ENCODE data around the gene XYLT1.

Gene XYLT1

DNA sequence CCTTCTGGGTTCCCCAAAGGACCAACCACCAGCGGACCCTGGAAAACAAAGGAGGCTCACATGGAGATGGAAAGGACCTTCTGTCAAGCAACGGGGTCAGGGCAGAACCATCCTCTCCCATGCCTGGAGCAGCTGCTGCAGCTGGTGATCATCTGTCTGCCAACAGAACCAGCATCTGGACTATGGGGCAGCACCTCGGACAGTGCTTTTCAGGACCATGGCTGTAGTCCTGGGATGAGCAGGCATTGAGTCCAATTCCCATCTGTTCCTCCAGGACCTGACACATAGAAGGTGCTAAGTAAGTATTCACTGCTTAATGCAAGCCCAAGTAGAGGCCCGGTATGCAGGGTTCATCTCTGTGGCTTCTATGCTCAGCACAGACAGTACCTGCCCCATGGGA is 304.7 kb downstream of the XYLT1 start:
- no peak for DNase-seq

GRCh38 chr16:17162560-17162959 is 308.2 kb downstream of the XYLT1 start:
- DNase-seq, result no peak

GRCh38 chr16:17160920-17161431 is 309.8 kb downstream of the XYLT1 start:
- DNase-seq, result no peak

- no peak for DNase-seq
Observed at GRCh38 chr16:17160285-17160853, 310.4 kb downstream of the XYLT1 start.

GRCh38 chr16:17159617-17160016 is 311.1 kb downstream of the XYLT1 start:
- no peak for DNase-seq

- DNase-seq, result no peak
Observed at GRCh38 chr16:17155936-17156335, 314.8 kb downstream of the XYLT1 start.

DNA sequence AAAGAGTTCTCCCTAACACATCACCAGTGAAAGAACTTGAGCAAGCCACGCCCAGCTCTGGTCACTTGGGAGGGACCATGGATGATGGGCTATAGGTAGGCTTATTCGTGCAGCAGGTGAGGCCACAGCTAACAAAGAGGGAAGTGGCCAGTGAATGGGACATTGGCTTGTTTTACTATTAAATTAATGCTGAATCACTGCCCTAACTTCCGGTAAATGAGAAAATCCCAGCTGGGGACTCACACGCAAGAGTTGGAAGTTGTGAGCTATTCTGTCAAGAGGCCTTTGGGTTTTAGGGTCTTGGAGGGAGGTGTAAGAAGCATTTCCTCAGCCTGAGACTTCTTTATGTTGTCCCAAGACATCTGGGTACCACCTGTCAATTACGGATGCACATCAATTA is 315.3 kb downstream of the XYLT1 start:
- no peak for DNase-seq

GRCh38 chr16:17154981-17155380 is 315.8 kb downstream of the XYLT1 start:
- no peak for DNase-seq

GRCh38 chr16:17152311-17152710 is 318.4 kb downstream of the XYLT1 start:
- DNase-seq, result no peak

DNA sequence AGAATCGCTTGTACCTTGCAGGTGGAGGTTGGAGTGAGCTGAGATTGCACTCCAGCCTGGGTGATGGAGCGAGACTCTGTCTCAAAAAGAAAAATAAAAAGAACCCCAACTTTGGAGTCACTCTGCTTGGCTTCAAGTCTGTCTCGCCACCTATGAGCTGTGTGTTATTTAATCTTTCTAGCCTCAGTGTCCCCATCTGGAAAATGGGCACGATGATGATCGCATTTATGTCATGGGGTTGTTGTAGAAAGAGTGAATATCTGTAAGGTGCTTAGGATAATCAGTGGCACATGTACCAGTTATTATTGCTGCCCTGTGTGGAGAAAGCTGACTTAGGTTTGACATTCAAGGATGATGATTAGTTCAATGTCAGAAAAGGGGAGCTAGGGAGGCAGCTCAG is 319.4 kb downstream of the XYLT1 start:
- DNase-seq, result no peak

DNA sequence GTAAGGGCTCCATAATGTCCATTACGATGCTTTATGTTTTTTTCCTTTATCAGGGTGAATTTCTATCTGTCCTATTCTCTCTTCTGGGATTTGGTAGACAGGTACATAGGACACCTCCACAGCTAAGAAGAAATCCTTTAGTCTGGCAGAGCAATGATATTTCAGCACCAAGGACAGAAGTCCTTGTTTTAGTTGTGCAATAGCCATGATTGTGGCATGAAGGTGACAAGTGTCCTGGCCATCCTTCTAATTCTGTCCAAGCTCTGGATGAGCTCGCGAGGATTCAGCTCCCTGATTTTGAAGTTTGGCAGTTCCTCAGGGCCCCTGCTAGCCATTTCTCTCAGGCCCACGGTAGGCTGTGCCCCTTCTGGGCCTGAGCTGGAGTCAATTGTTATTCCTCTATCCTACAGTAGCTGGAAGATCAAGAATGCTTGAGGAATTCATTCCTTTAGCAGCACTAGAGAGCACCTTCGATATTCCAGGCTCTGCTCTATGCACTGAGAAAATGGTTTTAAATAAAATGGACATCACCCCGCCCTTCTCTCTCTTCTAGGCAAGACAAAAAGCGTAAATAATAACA is 320.8 kb downstream of the XYLT1 start:
- no peak for DNase-seq

DNA sequence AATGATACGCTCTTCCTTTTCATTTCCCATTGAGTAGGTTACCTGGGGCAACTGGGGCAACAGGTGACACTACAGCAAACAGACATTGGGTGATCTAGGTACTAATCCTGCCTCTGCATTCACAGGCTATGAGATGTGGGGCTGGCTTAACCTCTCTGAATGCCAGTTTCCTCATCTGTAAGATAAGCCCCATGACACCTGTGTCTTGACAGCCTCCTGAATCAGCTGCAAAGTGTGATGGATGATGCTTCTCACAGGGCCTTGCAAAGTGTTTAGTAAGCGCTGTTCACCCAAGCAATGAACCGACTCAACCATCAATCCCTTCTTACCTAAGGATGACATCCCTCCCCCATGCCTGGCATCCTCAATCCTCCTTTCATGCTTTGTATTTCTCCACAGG is 322.8 kb downstream of the XYLT1 start:
- DNase-seq, result no peak

- DNase-seq, result no peak
Observed at GRCh38 chr16:17145029-17145428, 325.7 kb downstream of the XYLT1 start.

DNA sequence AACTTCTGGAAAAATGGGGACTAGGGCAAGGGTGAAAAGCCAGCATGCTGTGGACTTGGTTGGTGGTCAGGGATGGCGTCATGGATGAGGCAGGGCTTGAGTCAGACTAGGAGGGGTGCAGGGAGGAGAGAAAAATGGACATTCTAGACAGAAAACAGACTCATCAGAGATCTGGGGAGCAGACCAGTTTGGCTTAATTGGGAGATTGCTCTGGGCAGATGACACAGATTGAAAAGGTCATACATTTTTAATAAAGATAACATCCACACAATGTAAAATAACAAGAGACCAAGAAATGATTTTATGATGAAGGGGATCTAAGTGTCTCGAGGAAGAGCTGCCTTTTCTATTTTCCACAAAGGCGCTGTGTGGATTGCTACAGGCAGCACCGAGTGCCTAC is 326.3 kb downstream of the XYLT1 start:
- no peak for DNase-seq

- no peak for DNase-seq
Observed at GRCh38 chr16:17143546-17144419, 327.0 kb downstream of the XYLT1 start.

GRCh38 chr16:17138801-17139200 is 332.0 kb downstream of the XYLT1 start:
- no peak for DNase-seq

GRCh38 chr16:17135439-17135838 is 335.3 kb downstream of the XYLT1 start:
- no peak for DNase-seq

DNA sequence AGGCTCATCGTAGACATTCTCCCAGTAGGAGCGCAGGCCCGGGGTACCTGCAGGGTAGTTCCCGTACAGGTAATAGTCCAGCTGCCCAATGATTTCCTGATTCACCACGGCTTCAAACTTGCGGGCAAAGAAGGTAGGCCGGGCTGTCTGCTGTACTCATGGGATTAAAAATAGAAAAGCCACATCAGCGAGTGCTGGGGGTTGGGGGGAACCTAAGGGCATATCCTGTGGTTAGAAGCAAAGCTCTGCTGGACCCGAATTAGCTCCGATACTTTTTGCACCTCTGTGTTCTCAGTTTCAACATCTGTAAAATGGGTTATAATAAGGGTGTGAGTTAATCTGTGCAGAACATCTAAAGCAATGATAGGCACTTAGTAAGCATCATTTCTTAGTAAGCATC is 336.2 kb downstream of the XYLT1 start:
- no peak for DNase-seq

- DNase-seq, result no peak
Observed at GRCh38 chr16:17133851-17134250, 336.9 kb downstream of the XYLT1 start.

- DNase-seq, result no peak
Observed at GRCh38 chr16:17131351-17131750, 339.4 kb downstream of the XYLT1 start.

GRCh38 chr16:17130733-17131132 is 340.0 kb downstream of the XYLT1 start:
- DNase-seq, result no peak

DNA sequence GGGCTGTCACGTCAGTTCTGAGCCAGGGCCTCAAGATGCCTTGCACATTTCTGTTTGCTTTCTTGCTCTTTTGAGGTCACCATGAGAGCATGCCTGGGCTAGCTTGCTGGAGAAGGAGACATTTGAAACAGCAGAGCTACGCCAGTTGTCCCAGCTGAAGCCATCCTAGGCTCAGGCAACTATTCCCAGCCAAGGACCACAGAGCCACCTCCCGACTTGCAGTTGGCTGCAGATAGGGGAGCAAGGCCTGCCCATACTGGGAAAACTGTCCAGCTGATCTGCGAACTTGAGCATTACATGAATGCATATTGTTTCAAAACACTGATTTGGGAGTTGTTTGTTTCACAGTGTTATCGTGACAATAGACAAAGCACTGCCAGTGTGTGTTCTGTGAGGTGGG is 340.8 kb downstream of the XYLT1 start:
- no peak for DNase-seq

GRCh38 chr16:17128791-17129190 is 342.0 kb downstream of the XYLT1 start:
- DNase-seq, result no peak

- DNase-seq, result no peak
Observed at GRCh38 chr16:17126156-17126555, 344.6 kb downstream of the XYLT1 start.

Measured in NCI-H526 treated with DMSO at 0.1 percent for 48 hours (cell line).